H1 (cell line): ENCODE measurements around the gene RERE. TPM values are rescaled to one million over a fixed set of nuclear protein-coding genes. Genes with fewer than 3 reads are reported as not detected.
A peak's percentile ranks its signal among the peaks of the same experiment; 100 is the strongest.

ENCODE experiments used
- CHD7 ChIP-seq: fragments of 300-600 bp; sonication (generic); IDR thresholded peaks from 2 replicates; pipeline ENCODE4 v1.7.1; 2012; ENCODE audit warnings: low read length, moderate library complexity, mild to moderate bottlenecking, inconsistent platforms; ENCODE audit not compliant: insufficient replicate concordance
- E2F6 ChIP-seq: IDR thresholded peaks from 2 replicates; pipeline ENCODE4 v1.6.1; 2012; ENCODE audit warnings: inconsistent platforms
- HDAC2 ChIP-seq, 2 experiments: fragments of 300-600 bp in 1 of 2; sonication (generic) in 1 of 2; IDR thresholded peaks; 2 replicates each; pipeline ENCODE4 v1.6.1; 2011 to 2012; ENCODE audit warnings: low read depth in 2 of 2, low read length in 2 of 2, mild to moderate bottlenecking in 2 of 2, moderate library complexity in 2 of 2, borderline replicate concordance in 1 of 2, inconsistent platforms in 1 of 2
- KDM5A ChIP-seq: fragments of 200-600 bp; IDR thresholded peaks from 2 replicates; pipeline ENCODE4 v1.7.1; 2012; ENCODE audit warnings: mild to moderate bottlenecking, low read length, inconsistent platforms, mixed read lengths
- MAFK ChIP-seq: IDR thresholded peaks from 2 replicates; pipeline ENCODE4 v1.6.1; 2012; ENCODE audit warnings: low read depth, mild to moderate bottlenecking, improper control_type of control experiment, low read length
- NRF1 ChIP-seq: IDR thresholded peaks from 2 replicates; pipeline ENCODE4 v1.6.1; 2011; ENCODE audit warnings: mild to moderate bottlenecking, low read depth, low read length, improper control_type of control experiment
- RAD21 ChIP-seq, 2 experiments: IDR thresholded peaks in 1 of 2; conservative IDR thresholded peaks in 1 of 2; 2 replicates each; pipeline ENCODE4 v1.6.1; 2011; ENCODE audit warnings: low read depth in 2 of 2, low read length in 2 of 2, improper control_type of control experiment in 1 of 2, inconsistent platforms in 1 of 2, mild to moderate bottlenecking in 1 of 2, moderate library complexity in 1 of 2
- RBBP5 ChIP-seq: IDR thresholded peaks from 2 replicates; pipeline ENCODE4 v1.7.1; 2012; ENCODE audit warnings: low read depth, mild to moderate bottlenecking, inconsistent platforms, low read length, moderate library complexity, borderline replicate concordance
- SP2 ChIP-seq: IDR thresholded peaks from 2 replicates; pipeline ENCODE4 v1.6.1; 2012; ENCODE audit warnings: mild to moderate bottlenecking, low read length, inconsistent platforms
- TBP ChIP-seq: IDR thresholded peaks from 2 replicates; pipeline ENCODE4 v1.6.1; 2011; ENCODE audit warnings: low read depth, low read length, improper control_type of control experiment
- polyA plus RNA-seq, 7 experiments: library from polyadenylated mRNA; depleted of rRNA in 3 of 7; stranded (reverse) in 5 of 7; unstranded in 2 of 7; fragments of >200 nt in 5 of 7; fragments of 200-250 nt in 2 of 7; gene quantifications; 1 replicate in 5 of 7; 2 replicates in 1 of 7; 4 replicates in 1 of 7; pipeline versions ENCODE4 v1.2.1 to v1.2.3, GENCODE V29; 2011 to 2013; ENCODE audit warnings: missing spikeins in 2 of 7, mixed read lengths in 2 of 7
- total RNA-seq: library from RNA; stranded (reverse); fragmentation: NEBNext Ultra II Directional; extraction: Animal tissue kit (Norgen Biotek cat#: 25700); gene quantifications from 2 replicates; pipeline ENCODE4 v1.2.1, GENCODE V29; 2021

The RERE gene
- total and polyA plus RNA-seq, 2 of the 8 experiments (the other 6 are each of a cell fraction or from before 2014, with no cell fraction given): 15.3 to 142 TPM

GRCh38 chr1:8460132-8460544 lies 357.3 kb downstream of the RERE start (continued):
- no peak for TF ChIP-seq E2F6
- TF ChIP-seq RBBP5: no peak
- TF ChIP-seq CHD7: peak; percentile 44
- TF ChIP-seq RAD21 (IDR thresholded peaks at IDR 0.05 in 1 of 2, conservative IDR thresholded peaks at IDR 0.05 in 1 of 2; ENCODE audit: low read depth in 2 of 2, low read length in 2 of 2): peak; percentile 1 to 4; a peak in 1 of 4 replicates
- TF ChIP-seq NRF1: no peak
- no peak for TF ChIP-seq TBP
- TF ChIP-seq SP2: no peak
- peak in 1 of 2 experiments; percentile 75; a peak in 1 of 4 replicates for TF ChIP-seq HDAC2 (IDR thresholded peaks at IDR 0.05; ENCODE audit: borderline replicate concordance in 1 of 2, low read depth in 2 of 2, low read length in 2 of 2)
- no peak for TF ChIP-seq KDM5A
- no peak for TF ChIP-seq MAFK
